ENCODE results near the gene CISD2. TPM values are rescaled to one million over a fixed set of nuclear protein-coding genes. Genes with fewer than 3 reads are reported as not detected.
"Not testable (repeated sequence)": the region's sequence is repeated elsewhere in the genome, so short reads cannot be mapped to it uniquely, and the experiment has no call there.

The CISD2 gene
- total RNA-seq, 1 experiment from 2014 or later = 105 TPM

- no peak for DNase-seq (ENCODE audit: low spot score)
These were observed 50.1 kb downstream of the CISD2 start for GRCh38 chr4:102918859-102919258.

- not testable (repeated sequence) for DNase-seq (ENCODE audit: low spot score)
These were observed 50.9 kb downstream of the CISD2 start for GRCh38 chr4:102919697-102920096.

GRCh38 chr4:102935716-102936115 lies 66.9 kb downstream of the CISD2 start:
- no peak for DNase-seq (ENCODE audit: low spot score)

- not testable (repeated sequence) for DNase-seq (ENCODE audit: low spot score)
These were observed 69.3 kb downstream of the CISD2 start for GRCh38 chr4:102938063-102938462.

Other genes with a start within 250 kb of the CISD2 start
- 29.9 and 32.8 TPM in 2 replicates for gene MANBA, start 108.0 kb upstream of the CISD2 start, total RNA-seq (2014; rRNA removed; shearing (Covaris generic))
- gene UBE2D3, start 41.4 kb upstream of the CISD2 start, total RNA-seq (2014; rRNA removed; shearing (Covaris generic)) = 319 and 360 TPM in 2 replicates
- gene SLC9B1, start 150.7 kb downstream of the CISD2 start, total RNA-seq (2014; rRNA removed; shearing (Covaris generic)) = 0.10 and 0.43 TPM in 2 replicates
- gene SLC9B2, start 207.8 kb downstream of the CISD2 start, total RNA-seq (2014; rRNA removed; shearing (Covaris generic)) = 15.0 and 23.7 TPM in 2 replicates
- gene BDH2, start 230.8 kb downstream of the CISD2 start, total RNA-seq (2014; rRNA removed; shearing (Covaris generic)) = 38.9 and 55.9 TPM in 2 replicates